Activated CD4-positive, alpha-beta memory T cell treated with anti-CD3 and anti-CD28 coated beads for 36 hours (primary cell): ENCODE measurements around the gene POM121. TPM values are rescaled to one million over a fixed set of nuclear protein-coding genes. Genes with fewer than 3 reads are reported as not detected.
"Not testable (repeated sequence)": the region's sequence is repeated elsewhere in the genome, so short reads cannot be mapped to it uniquely, and the experiment has no call there.

Experiments
- CTCF ChIA-PET: fragments of 350-600 bp; sonication (Branson Sonifier 250); formaldehyde crosslinking; loops from one replicate; lab custom pipeline; 2021; ENCODE audit warnings: antibody characterized with exemption, inconsistent platforms; lab: Charles Lee
- POLR2A ChIA-PET: fragments of 350-600 bp; sonication (Branson Sonifier 250); formaldehyde crosslinking; loops from one replicate; lab custom pipeline; 2021; ENCODE audit warnings: antibody characterized with exemption; lab: Charles Lee
- DNase-seq: peaks from one replicate; pipeline ENCODE4 v3.0.0-alpha.2; 2020
- H3K27ac Mint-ChIP-seq: one replicate; pipeline ENCODE4 v1.8.0; 2021; ENCODE audit warnings: mixed read lengths
- H3K27me3 Mint-ChIP-seq: one replicate; pipeline ENCODE4 v1.8.0; 2021; ENCODE audit warnings: mixed read lengths
- H3K36me3 Mint-ChIP-seq: one replicate; pipeline ENCODE4 v1.8.0; 2021; ENCODE audit warnings: mixed read lengths
- H3K4me1 Mint-ChIP-seq: one replicate; pipeline ENCODE4 v1.8.0; 2021; ENCODE audit warnings: low read depth, mixed read lengths
- H3K4me3 Mint-ChIP-seq: one replicate; pipeline ENCODE4 v1.8.0; 2021; ENCODE audit warnings: mild to moderate bottlenecking, mixed read lengths
- H3K9me3 Mint-ChIP-seq: one replicate; pipeline ENCODE4 v1.8.0; 2021; ENCODE audit warnings: mixed read lengths
- intact Hi-C: fragments of 100-400 bp; cut with micrococcal nuclease; formaldehyde crosslinking; loops from one replicate; pipeline ENCODE4 v1.15.1; 2023
- total RNA-seq, 2 experiments: library from RNA; stranded (reverse); gene quantifications; one replicate each; pipeline ENCODE4 v1.2.3, GENCODE V29; 2021

The POM121 gene
- total RNA-seq, 2 experiments from 2014 or later = 46.4 to 49.5 TPM

DNA sequence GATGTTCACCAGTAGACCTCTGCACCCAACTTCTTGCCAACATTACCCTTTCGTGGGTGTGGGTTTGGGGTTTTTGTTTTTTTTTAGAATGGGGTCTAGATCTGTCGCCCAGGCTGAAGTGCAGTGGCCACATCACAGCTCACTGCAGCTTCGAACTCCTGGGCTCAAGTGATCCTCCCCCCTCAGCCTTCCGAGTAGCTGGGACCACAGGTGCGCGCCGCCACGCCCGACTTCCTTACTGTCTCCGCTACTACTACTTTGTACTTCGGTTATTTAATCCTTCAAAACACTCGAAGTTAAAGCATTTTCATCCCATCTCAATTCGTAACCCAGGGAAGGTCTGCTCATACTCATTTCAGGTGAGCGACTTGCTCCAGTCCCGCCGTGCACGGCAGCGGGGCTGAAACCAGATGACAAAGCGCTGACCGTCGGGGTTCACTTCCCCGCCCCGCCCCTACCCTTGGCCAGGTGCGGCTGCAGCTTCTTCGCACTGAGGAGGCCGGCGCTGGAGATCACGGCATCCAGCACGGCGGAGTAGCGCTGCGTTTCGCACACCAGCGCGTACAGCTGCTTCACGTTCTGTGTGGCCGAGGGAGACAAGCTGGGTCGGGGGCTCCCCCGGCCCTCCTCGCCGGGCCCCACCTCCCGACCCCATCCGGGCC, 29.1 kb downstream of the POM121 start:
- H3K4me3 Mint-ChIP-seq, CTCF ChIA-PET, H3K27ac Mint-ChIP-seq, H3K9me3 Mint-ChIP-seq, POLR2A ChIA-PET, H3K4me1 Mint-ChIP-seq, H3K36me3 Mint-ChIP-seq, intact Hi-C loops, DNase-seq, H3K27me3 Mint-ChIP-seq: not testable (repeated sequence)

DNA sequence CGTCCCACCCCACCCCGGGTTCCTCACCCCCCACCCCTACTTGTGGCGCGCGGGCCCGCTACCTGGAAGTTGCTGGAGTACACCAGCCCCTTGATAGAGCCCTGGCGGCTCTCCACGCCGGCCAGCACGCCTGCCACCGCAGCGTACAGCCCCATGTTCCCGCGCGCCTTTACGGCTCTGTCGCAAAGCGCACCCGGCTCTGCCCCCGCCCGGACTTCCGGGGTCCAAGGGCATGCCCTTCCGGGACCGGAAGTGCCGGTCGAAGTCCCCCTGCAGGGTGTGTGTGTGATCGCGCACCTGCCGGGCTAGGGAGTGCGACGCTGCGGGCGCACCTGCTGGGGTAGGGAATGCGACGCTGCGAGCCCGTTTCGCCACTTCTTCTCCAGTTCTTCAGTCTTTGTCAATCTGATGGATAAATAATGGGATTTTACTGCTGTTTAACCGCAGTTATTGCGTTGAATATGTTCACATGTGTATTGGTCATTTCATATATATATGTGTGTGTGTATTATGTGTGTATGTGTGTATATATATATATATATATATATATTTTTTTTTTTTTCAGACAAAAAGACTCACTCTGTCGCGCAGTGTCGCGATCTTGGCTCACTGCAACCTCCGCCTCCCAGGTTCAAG, 29.8 kb downstream of the POM121 start:
- DNase-seq = peak; percentile 16
- H3K4me1 Mint-ChIP-seq, intact Hi-C loops, CTCF ChIA-PET, H3K9me3 Mint-ChIP-seq, H3K27me3 Mint-ChIP-seq, POLR2A ChIA-PET, H3K36me3 Mint-ChIP-seq: not testable (repeated sequence)
- Mint-ChIP-seq H3K27ac (peak overlapping the region; percentile 56), H3K4me3 (peak overlapping the region; percentile 61)

DNA sequence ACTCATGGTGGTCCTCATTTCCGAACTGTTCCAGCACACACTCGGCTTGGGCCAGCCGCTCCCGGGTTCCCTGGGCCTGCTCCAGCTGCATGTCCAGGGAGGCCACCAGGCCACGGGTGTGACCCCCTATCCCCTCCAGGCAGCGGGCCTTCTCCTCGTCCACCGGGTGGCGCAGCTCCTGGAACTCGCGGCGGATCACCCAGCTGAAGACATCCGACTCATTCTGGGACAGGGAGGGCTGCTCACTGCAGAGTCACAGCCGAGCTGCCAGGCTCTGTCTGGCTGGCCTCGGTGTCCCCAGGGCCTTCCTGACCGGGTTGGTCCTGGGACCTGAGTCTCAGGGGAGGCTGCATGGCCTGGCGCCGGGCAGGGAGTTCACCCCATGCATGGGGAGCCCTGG, 35.1 kb downstream of the POM121 start:
- intact Hi-C loops, CTCF ChIA-PET, H3K4me3 Mint-ChIP-seq, H3K4me1 Mint-ChIP-seq, H3K36me3 Mint-ChIP-seq, H3K9me3 Mint-ChIP-seq, H3K27ac Mint-ChIP-seq, POLR2A ChIA-PET, H3K27me3 Mint-ChIP-seq, DNase-seq: not testable (repeated sequence)

DNA sequence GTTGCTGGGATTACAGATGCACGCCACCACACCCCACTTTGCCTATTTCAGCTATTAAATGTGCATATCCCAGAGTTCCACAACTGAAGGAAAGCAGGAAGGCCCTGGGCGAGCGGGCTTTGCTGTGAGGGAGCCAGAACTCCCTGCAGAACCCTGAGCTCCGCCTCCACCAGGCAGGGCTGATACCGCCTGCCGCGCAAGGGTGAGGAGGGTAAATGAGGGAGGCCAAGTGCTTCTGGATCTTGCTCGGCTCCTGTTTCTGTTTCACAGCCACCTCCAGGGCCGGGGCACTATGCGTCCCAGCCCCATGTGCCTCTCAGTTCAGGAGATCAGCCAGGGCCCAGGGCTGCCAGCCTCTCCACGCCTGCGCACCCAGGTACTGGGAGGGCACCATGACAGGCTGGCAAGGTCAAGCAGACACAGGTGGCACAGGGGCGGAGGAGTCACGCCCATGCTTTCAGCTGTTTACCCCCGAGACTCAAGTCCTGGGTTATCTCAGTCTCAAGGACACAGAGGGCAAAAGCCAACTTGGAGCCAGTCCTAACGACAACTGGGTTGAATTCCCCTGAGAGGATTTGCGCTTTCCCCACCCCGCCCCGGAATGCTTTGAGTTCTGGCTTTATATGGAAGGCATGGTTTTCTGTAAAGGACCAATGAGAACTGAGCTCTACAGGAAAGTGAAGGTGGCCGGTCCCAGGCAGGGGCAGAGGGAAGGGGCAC, 35.9 kb downstream of the POM121 start:
- H3K4me3 Mint-ChIP-seq, CTCF ChIA-PET: not testable (repeated sequence)

DNA sequence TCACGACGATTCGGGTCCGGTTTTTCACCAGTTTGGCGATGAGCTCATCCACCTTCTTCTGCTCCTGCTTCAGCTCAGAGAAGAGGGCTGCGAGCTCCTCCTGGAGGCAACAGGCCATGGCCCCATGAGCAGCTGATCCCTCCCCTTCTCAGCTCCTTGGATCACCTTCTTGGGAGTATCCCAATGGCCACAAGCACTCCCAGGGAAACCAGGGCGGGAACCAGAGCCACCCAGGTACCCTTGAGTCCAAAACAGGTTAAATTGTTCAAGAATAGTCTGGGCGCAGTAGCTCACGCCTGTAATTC, 36.4 kb downstream of the POM121 start:
- DNase-seq, H3K4me3 Mint-ChIP-seq, POLR2A ChIA-PET, H3K36me3 Mint-ChIP-seq, intact Hi-C loops, CTCF ChIA-PET, H3K27ac Mint-ChIP-seq, H3K4me1 Mint-ChIP-seq, H3K27me3 Mint-ChIP-seq, H3K9me3 Mint-ChIP-seq: not testable (repeated sequence)

More for the DNA sequence above, 35.9 kb downstream of the POM121 start:
- H3K27me3 Mint-ChIP-seq, H3K27ac Mint-ChIP-seq, H3K9me3 Mint-ChIP-seq, intact Hi-C loops, H3K4me1 Mint-ChIP-seq, H3K36me3 Mint-ChIP-seq, POLR2A ChIA-PET, DNase-seq: not testable (repeated sequence)

DNA sequence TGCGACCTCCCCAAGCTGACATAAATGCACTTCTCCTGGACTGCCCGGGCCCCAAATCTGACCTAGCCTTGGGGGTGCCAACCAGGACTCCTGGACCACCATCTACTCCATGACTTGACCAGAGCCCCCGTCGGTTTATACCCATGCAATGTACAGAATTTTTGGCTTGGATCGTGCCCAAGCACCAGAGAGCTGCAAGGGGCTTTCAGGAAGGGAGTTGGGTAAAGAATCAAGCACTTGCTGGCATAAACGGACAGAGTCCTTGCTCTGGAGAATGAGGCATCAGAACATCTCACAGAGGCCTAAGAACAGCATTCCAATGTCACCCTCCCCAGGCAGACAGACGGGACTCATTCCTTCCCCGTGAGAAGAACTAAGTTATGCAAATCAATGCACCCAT, 38.2 kb downstream of the POM121 start:
- DNase-seq, H3K4me1 Mint-ChIP-seq, H3K36me3 Mint-ChIP-seq, H3K4me3 Mint-ChIP-seq, H3K27me3 Mint-ChIP-seq, CTCF ChIA-PET, H3K9me3 Mint-ChIP-seq, POLR2A ChIA-PET, intact Hi-C loops, H3K27ac Mint-ChIP-seq: not testable (repeated sequence)

DNA sequence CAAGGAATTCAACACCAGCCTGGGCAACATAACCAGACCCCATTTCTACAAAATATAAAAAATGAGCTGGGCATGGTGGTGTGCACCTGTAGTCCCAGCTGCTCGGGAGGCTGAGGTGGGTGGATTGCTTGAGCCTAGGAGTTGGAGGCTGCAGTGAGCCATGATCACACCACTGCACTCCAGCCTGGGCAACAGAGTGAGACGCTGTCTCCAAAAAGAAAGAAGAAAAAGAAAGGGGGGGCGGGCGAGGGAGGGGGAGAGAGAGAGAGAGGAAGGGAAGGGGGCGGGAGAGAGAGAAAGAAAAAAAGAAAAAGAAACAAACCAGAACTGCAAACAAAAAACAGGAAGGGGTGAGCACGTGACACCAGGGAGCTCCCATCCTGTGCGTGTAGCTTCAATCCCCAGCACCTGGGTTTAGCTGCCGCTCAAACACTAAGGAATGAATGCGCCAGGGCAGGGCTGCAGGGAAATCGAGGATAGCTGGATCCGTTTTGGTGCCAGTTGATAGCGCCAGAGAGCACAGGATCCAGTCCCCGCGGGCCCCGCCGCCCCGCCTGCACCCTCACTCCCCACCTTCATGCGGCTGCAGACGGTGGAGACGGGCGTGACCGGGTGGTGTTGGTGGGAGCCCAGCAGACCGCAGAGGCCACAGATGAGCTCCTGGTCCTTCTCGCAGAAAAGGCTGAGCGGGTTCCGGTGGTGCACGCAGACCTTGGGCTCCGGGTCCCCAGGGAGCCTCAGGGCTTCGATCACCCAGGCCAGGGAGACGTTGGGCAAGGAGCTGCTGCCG, 40.5 kb downstream of the POM121 start:
- H3K27me3 Mint-ChIP-seq, H3K9me3 Mint-ChIP-seq, H3K4me1 Mint-ChIP-seq, intact Hi-C loops, H3K36me3 Mint-ChIP-seq, POLR2A ChIA-PET, H3K4me3 Mint-ChIP-seq, CTCF ChIA-PET, H3K27ac Mint-ChIP-seq, DNase-seq: not testable (repeated sequence)

DNA sequence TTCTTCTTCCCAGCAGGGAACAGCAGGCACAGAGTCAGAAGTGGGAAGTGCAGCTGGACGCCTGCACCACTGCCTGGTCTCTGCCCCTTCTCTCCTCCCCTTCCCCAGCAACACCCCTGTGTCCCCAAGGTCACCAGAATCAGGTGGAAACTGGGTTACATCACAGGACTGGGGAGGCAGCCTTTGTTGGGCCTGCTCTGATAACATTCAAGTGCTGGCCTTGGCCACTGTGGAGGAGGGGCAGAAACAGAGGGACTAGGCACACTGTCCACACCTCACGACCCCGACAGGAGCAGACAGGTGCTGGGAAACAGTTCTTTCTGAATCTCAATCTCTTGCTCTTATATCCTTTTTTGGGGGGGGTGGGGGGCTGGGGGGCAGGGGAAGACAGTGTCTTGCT, 42.0 kb downstream of the POM121 start:
- intact Hi-C loops, H3K4me1 Mint-ChIP-seq, POLR2A ChIA-PET, DNase-seq, H3K9me3 Mint-ChIP-seq, H3K27ac Mint-ChIP-seq, H3K4me3 Mint-ChIP-seq, CTCF ChIA-PET, H3K27me3 Mint-ChIP-seq, H3K36me3 Mint-ChIP-seq: not testable (repeated sequence)

DNA sequence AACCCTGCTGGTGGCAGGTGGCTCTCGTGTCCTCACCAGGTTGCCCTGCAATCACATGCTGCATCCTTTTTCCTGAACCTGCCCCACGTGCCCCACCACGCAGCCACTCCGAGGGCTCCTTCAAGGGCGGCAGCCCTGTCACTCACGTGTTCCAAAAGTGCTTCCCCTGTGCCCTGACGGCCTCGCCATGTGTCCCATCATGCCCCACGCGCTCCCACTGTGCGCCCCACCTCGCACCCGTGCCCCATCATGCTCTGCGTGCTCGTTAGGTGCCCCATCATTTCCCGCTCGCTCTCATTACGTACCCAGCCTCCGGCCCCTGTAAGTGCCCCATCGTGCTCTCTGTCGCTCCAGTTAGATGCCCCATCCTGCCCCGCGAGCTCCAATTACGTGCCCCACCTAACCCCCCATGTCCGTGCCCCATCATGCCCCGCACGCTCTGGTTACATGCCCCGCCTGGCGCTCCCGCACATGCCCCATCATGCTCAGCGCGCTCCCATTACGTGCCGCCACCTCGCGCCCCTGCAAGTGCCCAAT, 44.2 kb downstream of the POM121 start, which contains the start of gene TRIM74:
TSS of gene TRIM74 (minus strand) at position 487 of the 537 bp plus-strand sequence. CDS start 3,309 bp downstream, outside the sequence.
- H3K27ac Mint-ChIP-seq, DNase-seq, H3K27me3 Mint-ChIP-seq, H3K36me3 Mint-ChIP-seq, H3K4me1 Mint-ChIP-seq, CTCF ChIA-PET, POLR2A ChIA-PET, H3K9me3 Mint-ChIP-seq, H3K4me3 Mint-ChIP-seq, intact Hi-C loops: not testable (repeated sequence)

DNA sequence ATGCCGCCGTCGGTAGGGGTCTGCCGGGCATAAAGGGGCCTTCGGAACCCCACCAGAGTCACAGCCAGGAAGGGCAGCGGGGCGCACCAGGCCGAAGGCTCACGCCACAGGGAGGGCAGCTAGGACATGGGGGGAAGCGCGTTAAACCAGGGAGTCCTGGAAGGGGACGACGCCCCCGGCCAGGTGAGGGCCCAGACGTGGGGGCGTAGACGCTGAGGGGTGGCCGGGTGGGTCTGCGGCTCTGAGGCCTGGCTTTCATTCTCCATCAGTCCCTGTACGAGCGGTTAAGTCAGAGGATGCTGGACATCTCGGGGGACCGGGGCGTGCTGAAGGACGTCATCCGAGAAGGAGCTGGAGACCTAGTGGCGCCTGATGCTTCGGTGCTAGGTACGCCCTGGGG, 44.8 kb downstream of the POM121 start:
- H3K36me3 Mint-ChIP-seq, H3K27me3 Mint-ChIP-seq, POLR2A ChIA-PET, DNase-seq, H3K27ac Mint-ChIP-seq, H3K9me3 Mint-ChIP-seq, H3K4me1 Mint-ChIP-seq, CTCF ChIA-PET, intact Hi-C loops, H3K4me3 Mint-ChIP-seq: not testable (repeated sequence)

DNA sequence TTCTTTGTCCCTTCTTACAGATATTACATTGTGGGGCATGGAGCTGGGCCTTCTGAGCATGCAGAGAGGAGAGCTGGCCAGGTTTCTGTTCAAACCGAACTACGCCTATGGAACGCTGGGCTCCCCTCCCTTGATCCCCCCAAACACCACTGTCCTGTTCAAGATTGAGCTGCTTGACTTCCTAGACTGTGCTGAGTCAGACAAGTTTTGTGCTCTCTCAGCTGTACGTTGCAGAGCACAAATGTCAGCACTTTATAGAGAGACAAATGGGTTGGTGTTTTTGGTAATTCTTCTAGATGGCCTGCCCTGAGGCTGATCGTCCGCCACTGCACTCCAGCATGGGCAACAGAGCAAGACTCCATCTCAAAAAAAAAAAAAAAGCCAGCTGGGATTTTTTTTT, 46.6 kb downstream of the POM121 start:
- H3K9me3 Mint-ChIP-seq, H3K27ac Mint-ChIP-seq, DNase-seq, H3K36me3 Mint-ChIP-seq, H3K27me3 Mint-ChIP-seq, H3K4me1 Mint-ChIP-seq, POLR2A ChIA-PET, intact Hi-C loops, H3K4me3 Mint-ChIP-seq, CTCF ChIA-PET: not testable (repeated sequence)

DNA sequence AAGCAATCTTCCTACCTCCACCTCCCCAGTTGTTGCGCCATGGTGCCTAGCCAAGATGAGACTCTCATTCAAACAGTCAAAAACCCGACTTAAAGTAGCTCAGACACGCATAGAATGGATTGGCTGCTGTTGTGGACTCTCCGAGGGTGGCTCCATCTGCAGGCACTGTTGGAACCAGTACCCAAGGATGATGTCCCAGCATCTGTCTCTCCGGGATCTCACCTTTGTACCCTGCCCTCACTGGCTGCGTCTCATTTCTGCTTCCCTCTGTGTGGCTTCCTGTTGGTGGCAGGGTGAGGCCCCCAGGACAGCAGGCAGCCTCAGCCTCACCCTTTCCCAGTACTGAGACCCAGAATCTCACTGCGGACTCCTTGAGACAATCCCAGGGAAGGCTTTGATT, 49.9 kb downstream of the POM121 start:
- H3K4me3 Mint-ChIP-seq, H3K27me3 Mint-ChIP-seq, H3K9me3 Mint-ChIP-seq, POLR2A ChIA-PET, H3K36me3 Mint-ChIP-seq, DNase-seq, intact Hi-C loops, H3K4me1 Mint-ChIP-seq, CTCF ChIA-PET, H3K27ac Mint-ChIP-seq: not testable (repeated sequence)
